GM12892 (cell line): Measurements from ENCODE around the gene PDRG1.
"Not testable (repeated sequence)": the region's sequence is repeated elsewhere in the genome, so short reads cannot be mapped to it uniquely, and the experiment has no call there.

ENCODE experiments used
- DNase-seq: peaks from one replicate; pipeline ENCODE4 v3.0.0; 2011; ENCODE audit not compliant: insufficient read length
- FAIRE-seq: peaks from 2 replicates; lab custom pipeline; 2011; peaks lifted over from hg19 to GRCh38; lab: Jason Lieb, UNC
- POLR2A ChIP-seq: IDR thresholded peaks from 2 replicates; pipeline ENCODE4 v1.6.1; 2011; ENCODE audit warnings: low read depth, low read length, control low read depth
- POLR2AphosphoS5 ChIP-seq: IDR thresholded peaks from 2 replicates; pipeline ENCODE4 v1.6.1; 2011; ENCODE audit warnings: low read depth, low read length, control low read depth
- TAF1 ChIP-seq: IDR thresholded peaks from 2 replicates; pipeline ENCODE4 v1.6.1; 2011; ENCODE audit warnings: low read depth, mild to moderate bottlenecking, control low read depth, low read length, borderline replicate concordance

PDRG1 gene

DNA sequence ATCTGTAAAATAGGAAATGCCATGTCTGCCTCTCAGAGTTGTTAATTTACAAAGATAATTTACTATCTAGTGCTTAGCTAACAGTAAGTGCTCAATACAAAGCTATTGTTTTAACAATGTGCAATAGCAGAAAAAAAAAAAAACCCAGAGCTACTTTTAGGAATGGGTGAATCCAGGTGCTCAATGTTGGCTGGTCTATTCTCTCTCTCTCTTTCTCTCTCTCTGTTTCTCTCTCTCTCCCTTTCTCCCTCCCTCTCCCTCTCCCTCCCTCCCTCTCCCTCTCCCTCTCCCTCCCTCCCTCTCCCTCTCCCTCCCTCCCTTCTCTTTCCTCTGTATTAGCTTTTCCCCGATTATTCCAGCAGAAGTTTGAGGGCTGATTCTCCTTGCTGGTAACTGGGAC lies 14.0 kb downstream of the PDRG1 start:
- no peak for DNase-seq
- no peak for TF ChIP-seq TAF1
- no peak for TF ChIP-seq POLR2A
- TF ChIP-seq POLR2AphosphoS5 = no peak
- FAIRE-seq = no peak

- FAIRE-seq (no peak), DNase-seq (no peak)
- TF ChIP-seq POLR2A (no peak), POLR2AphosphoS5 (no peak), TAF1 (no peak)
Observed at GRCh38 chr20:31936420-31936819, 15.4 kb downstream of the PDRG1 start.

DNA sequence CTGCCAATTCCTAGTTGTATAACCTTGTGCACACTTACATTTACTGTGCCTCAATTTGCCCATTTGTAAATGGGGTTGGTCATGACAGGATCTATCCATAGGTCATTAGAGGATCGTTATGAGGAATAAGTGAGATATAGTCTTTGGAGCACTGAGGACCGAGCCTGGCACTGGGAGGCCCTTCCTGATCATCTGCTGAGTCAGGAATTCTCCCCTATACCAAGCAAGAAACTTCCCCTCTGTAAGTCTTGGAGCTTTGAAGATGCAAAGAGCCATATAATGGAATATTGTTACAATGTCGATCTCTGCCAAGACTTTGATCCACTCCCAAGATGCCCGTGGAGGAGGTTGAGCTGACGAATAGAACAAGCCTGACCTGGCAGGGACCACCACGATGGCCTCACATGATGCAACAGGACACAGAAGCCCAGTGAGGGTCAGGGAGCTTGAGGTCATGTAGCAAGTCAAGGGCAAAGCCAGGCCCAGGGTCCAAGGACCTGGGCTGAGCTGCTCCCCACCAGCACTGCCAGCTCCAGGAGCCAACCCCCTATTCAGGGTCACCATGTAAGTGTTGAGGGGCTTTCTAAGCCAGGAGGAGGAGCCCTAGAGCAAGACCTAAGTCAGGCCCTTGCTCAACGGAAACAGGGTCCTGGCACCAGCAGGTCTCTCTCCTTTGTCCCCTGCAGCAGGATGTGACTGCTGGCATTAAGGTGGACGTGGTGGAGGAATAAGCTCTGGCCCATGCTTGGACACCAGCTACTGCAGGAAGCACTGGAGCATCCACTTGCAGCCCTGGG lies 16.7 kb downstream of the PDRG1 start:
- DNase-seq = no peak
- no peak for FAIRE-seq
- TF ChIP-seq POLR2A (no peak), POLR2AphosphoS5 (no peak), TAF1 (no peak)

GRCh38 chr20:31934491-31934890 lies 17.4 kb downstream of the PDRG1 start:
- no peak for TF ChIP-seq TAF1
- TF ChIP-seq POLR2A = no peak
- TF ChIP-seq POLR2AphosphoS5 = no peak
- DNase-seq (no peak), FAIRE-seq (no peak)

DNA sequence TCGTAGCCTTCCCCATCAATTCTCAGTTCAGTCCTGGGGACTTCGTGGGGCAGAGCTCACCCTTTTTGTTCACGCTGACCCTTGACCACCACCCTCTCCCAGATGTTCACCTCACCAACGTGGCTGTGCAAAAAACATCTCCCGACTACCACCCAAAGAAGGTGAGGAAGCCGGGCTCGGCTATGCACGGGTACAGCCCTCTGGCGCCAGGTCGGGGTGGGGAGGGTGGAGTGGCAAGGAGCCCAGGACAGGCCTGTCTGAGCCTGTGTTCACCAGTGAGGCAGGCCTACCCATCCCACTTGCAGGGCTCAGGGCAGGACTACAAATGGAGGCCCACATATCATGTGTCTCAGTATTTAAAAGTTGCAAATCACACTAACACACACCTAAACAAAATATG lies 18.1 kb downstream of the PDRG1 start:
- FAIRE-seq = no peak
- TF ChIP-seq POLR2A = no peak
- no peak for TF ChIP-seq POLR2AphosphoS5
- TF ChIP-seq TAF1 = no peak
- no peak for DNase-seq

DNA sequence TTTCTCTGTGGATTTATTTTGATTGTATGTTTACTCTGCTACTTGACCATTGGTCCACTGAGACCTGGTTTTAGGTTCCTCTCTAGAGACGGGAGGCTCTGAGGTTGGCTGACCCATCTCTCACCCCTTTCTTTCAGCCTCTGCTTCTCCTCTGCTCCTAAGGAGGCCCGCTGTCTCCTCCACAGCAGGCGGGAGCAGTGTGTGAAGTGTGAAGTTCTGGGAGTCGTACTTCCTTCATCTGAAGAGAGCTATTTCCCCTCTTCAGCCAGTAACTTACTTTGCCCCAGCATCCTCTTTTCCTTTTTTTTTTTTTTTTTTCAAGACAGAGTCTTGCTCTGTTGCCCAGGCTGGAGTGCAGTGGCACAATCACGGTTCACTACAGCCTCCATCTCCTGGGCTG lies 21.1 kb downstream of the PDRG1 start:
- TF ChIP-seq TAF1 (no peak), POLR2A (no peak), POLR2AphosphoS5 (no peak)
- DNase-seq (no peak), FAIRE-seq (no peak)

DNA sequence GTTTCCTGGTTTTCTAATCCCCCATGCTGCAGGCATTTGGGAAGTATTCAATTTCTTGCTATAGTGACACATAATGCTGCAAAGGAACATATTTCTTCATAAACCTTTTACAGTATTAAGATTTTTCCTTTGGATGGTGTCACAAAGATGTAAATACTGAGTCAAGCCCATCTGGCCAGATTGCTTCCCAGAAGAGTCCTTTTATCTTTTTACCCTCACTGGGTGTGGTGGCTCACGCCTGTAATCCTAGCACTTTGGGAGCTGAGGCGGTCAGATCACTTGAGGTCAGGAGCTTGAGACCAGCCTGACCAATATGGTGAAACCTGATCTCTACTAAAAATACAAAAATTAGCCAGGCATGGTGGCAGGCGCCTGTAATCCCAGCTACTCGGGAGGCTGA lies 22.2 kb downstream of the PDRG1 start:
- DNase-seq, FAIRE-seq: not testable (repeated sequence)

DNA sequence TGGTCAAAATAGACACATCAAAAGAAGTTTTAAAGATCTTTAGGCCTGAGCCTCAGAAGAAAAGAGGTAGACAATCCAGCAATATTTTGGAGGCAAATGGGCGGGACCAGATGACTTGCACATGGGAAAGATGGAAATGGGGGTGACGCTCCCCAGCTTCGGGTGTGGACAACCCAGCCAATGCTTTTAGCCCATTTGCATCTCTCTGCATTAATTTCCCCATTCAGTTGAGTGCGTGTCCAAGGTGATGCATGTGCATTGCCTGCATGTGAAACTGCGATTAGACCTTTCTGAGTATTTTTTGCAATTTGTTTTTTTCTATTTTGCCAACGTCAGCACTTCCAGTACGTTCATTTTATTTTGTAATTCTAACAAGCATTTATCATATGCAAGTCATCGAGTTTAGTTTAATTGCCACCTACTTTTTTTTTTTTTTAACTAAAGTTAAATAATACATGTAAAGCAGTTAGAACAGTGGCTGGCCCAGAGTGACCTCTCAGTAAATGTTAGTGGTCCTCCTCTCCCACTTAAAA lies 24.2 kb downstream of the PDRG1 start:
- DNase-seq (no peak), FAIRE-seq (no peak)
- TF ChIP-seq POLR2A (no peak), POLR2AphosphoS5 (no peak), TAF1 (no peak)

DNA sequence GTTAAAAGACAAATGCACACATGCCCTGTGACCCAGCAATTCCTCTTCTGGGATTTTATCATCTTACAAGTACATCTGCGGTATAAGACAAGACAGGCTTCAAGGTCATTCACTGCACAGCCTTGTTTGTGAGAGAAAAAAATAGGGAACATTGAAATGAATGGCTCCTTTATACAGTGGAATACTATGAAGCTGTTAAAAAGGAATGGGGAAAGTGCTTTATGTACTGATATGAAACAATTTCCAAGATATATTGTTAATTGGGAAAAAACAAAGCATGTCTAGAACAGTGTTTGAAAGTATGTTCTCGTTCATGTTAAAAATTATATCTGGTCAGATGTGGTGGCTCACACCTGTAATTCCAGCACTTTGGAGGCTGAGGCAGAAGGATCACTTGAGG lies 25.4 kb downstream of the PDRG1 start:
- TF ChIP-seq POLR2A (no peak), POLR2AphosphoS5 (no peak), TAF1 (no peak)
- no peak for FAIRE-seq

GRCh38 chr20:31925631-31926030 lies 26.2 kb downstream of the PDRG1 start:
- no peak for TF ChIP-seq TAF1
- TF ChIP-seq POLR2A = no peak
- TF ChIP-seq POLR2AphosphoS5 = no peak
- DNase-seq (no peak), FAIRE-seq (no peak)

More for the DNA sequence above, 25.4 kb downstream of the PDRG1 start:
- no peak for DNase-seq

GRCh38 chr20:31924561-31924960 lies 27.3 kb downstream of the PDRG1 start:
- no peak for DNase-seq

GRCh38 chr20:31923388-31924331 lies 28.2 kb downstream of the PDRG1 start:
- FAIRE-seq (peak; percentile 58), DNase-seq (peak; percentile 40)
- TF ChIP-seq POLR2A = no peak
- TF ChIP-seq POLR2AphosphoS5 = no peak
- no peak for TF ChIP-seq TAF1

More at GRCh38 chr20:31924561-31924960, 27.3 kb downstream of the PDRG1 start:
- FAIRE-seq = no peak
- TF ChIP-seq POLR2AphosphoS5 (no peak), POLR2A (no peak), TAF1 (no peak)
